GM19043 (cell line): ENCODE data around the gene HBA2.
"Not testable (repeated sequence)": the region's sequence is repeated elsewhere in the genome, so short reads cannot be mapped to it uniquely, and the experiment has no call there.

Experiments used
- ATAC-seq: cut with Tn5 transposase; IDR thresholded peaks from one replicate; pipeline ENCODE4 v1.9.1; 2021; ENCODE audit warnings: low read depth; ENCODE audit not compliant: unreplicated experiment

Gene HBA2

GRCh38 chr16:189604-190186 is 17.0 kb downstream of the HBA2 start:
- ATAC-seq = no peak

- ATAC-seq = no peak
These were observed 19.2 kb downstream of the HBA2 start for GRCh38 chr16:191831-192230.

GRCh38 chr16:192686-193085 is 20.0 kb downstream of the HBA2 start:
- ATAC-seq = no peak

- ATAC-seq = no peak
These were observed 20.8 kb downstream of the HBA2 start for GRCh38 chr16:193441-193840.

- no peak for ATAC-seq
These were observed 21.8 kb downstream of the HBA2 start for GRCh38 chr16:194516-194915.

GRCh38 chr16:200388-200787 is 27.7 kb downstream of the HBA2 start:
- no peak for ATAC-seq

- no peak for ATAC-seq
These were observed 30.6 kb downstream of the HBA2 start for GRCh38 chr16:203246-203645.

- not testable (repeated sequence) for ATAC-seq
These were observed 31.4 kb downstream of the HBA2 start for GRCh38 chr16:204046-204445.

GRCh38 chr16:209359-209758 is 36.7 kb downstream of the HBA2 start:
- not testable (repeated sequence) for ATAC-seq

- not testable (repeated sequence) for ATAC-seq
These were observed 39.0 kb downstream of the HBA2 start for GRCh38 chr16:211631-212180.

GRCh38 chr16:212999-213398 is 40.3 kb downstream of the HBA2 start:
- ATAC-seq = no peak

GRCh38 chr16:220021-220420 is 47.3 kb downstream of the HBA2 start:
- no peak for ATAC-seq
